GM21825 (cell line): ENCODE results near the gene ARHGEF19.
"Not testable (repeated sequence)": the region's sequence is repeated elsewhere in the genome, so short reads cannot be mapped to it uniquely, and the experiment has no call there.

Experiments used
- ATAC-seq: cut with Tn5 transposase; IDR thresholded peaks from one replicate; pipeline ENCODE4 v1.9.1; 2021; ENCODE audit warnings: mild to moderate bottlenecking, moderate library complexity; ENCODE audit not compliant: unreplicated experiment

The ARHGEF19 gene

GRCh38 chr1:16168144-16168495, 44.3 kb downstream of the ARHGEF19 start:
- ATAC-seq, result not testable (repeated sequence)

- ATAC-seq, result no peak
Measured at GRCh38 chr1:16167331-16168143, 44.9 kb downstream of the ARHGEF19 start.

GRCh38 chr1:16166117-16166516, 46.3 kb downstream of the ARHGEF19 start:
- ATAC-seq, result no peak

GRCh38 chr1:16165548-16165947, 46.9 kb downstream of the ARHGEF19 start:
- no peak for ATAC-seq

GRCh38 chr1:16165073-16165364, 47.4 kb downstream of the ARHGEF19 start:
- ATAC-seq, result no peak

GRCh38 chr1:16164213-16165072, 48.0 kb downstream of the ARHGEF19 start:
- ATAC-seq, result no peak

GRCh38 chr1:16163608-16164212, 48.7 kb downstream of the ARHGEF19 start:
- ATAC-seq, result not testable (repeated sequence)

GRCh38 chr1:16162163-16162822, 50.2 kb downstream of the ARHGEF19 start:
- no peak for ATAC-seq

GRCh38 chr1:16161717-16162116, 50.7 kb downstream of the ARHGEF19 start:
- no peak for ATAC-seq

GRCh38 chr1:16158993-16159831, 53.2 kb downstream of the ARHGEF19 start:
- no peak for ATAC-seq

GRCh38 chr1:16158025-16158424, 54.4 kb downstream of the ARHGEF19 start:
- ATAC-seq, result no peak

GRCh38 chr1:16156848-16157495, 55.5 kb downstream of the ARHGEF19 start:
- ATAC-seq, result no peak

GRCh38 chr1:16155537-16156410, 56.7 kb downstream of the ARHGEF19 start, which contains the start of gene EPHA2:
Gene EPHA2, minus strand, starts transcription at chr1:16156069. Its CDS starts 137 bp downstream, at chr1:16155932.
- no peak for ATAC-seq

GRCh38 chr1:16153999-16154673, 58.3 kb downstream of the ARHGEF19 start:
- no peak for ATAC-seq

- ATAC-seq, result no peak
Measured at GRCh38 chr1:16153096-16153998, 59.1 kb downstream of the ARHGEF19 start.

- ATAC-seq, result no peak
Measured at GRCh38 chr1:16152481-16153087, 59.9 kb downstream of the ARHGEF19 start.

GRCh38 chr1:16151995-16152384, 60.5 kb downstream of the ARHGEF19 start:
- ATAC-seq, result no peak
